GM11168 (cell line): Measurements from ENCODE around the gene CYP4X1.
"Not testable (repeated sequence)": the region's sequence is repeated elsewhere in the genome, so short reads cannot be mapped to it uniquely, and the experiment has no call there.

Experiments
- in situ Hi-C: fragments of 300-500 bp; cut with MboI; formaldehyde crosslinking; loops from one replicate; pipeline ENCODE4 v1.12.0; 2022; ENCODE audit warnings: low sequenced_read_pairs; ENCODE audit not compliant: unreplicated experiment

CYP4X1 gene

GRCh38 chr1:47023268-47024140 lies at the start of gene CYP4X1:
Gene CYP4X1, plus strand, starts transcription at chr1:47023669. Its CDS starts 149 bp downstream, at chr1:47023818.
- in situ Hi-C loops: no loop called here

- in situ Hi-C loops: no loop called here
These were observed 40.2 kb upstream of the CYP4X1 start for GRCh38 chr1:46983166-46983829.

GRCh38 chr1:46983830-46984586 lies 39.5 kb upstream of the CYP4X1 start:
- in situ Hi-C loops: no loop called here

DNA sequence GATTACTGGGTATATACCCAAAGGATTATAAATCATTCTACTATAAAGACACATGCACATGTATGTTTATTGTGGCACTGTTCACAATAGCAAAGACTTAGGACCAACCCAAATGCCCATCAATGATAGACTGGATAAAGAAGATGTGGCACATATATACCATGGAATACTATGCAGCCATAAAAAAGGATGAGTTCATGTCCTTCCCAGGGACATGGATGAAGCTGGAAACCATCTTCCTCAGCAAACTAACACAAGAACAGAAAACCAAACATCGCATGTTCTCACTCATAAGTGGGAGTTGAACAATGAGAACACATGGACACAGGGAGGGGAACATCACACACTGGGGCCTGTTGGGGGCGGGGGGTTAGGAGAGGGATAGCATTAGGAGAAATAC lies 32.9 kb upstream of the CYP4X1 start:
- in situ Hi-C loops: not testable (repeated sequence)

- in situ Hi-C loops: no loop called here
These were observed 32.2 kb upstream of the CYP4X1 start for GRCh38 chr1:46991083-46991923.

DNA sequence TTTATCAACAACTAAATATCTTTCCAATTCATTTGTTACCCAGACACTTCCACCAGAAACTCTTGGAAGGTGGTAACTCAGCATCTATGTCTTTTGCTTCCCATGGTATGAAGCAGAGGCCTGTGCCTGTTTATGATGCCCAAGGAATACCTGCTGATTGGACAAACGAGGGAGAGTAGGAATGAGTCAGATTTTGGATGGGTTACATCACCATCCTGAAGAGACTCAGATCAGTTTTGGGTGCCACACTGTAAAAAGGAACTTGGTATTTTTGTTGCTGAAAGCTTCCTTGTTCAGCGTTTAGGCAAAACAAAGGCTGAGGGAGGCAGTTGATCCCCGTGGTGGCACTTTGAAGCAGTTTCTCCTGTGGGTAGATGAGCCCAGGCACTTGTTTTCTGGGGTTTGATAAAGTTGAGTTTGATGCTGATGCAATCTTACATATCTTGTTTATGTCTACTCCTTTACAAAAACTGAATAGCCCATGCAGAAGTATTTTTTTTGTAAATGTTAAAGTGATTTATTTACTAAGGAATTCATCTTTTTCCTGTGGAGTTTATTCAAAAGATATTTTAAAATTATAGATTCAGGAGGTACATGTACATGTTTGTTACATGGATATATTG lies 26.7 kb upstream of the CYP4X1 start:
- in situ Hi-C loops: no loop called here

- in situ Hi-C loops: no loop called here
These were observed 21.3 kb upstream of the CYP4X1 start for GRCh38 chr1:47002211-47002610.

- in situ Hi-C loops: no loop called here
These were observed 19.5 kb upstream of the CYP4X1 start for GRCh38 chr1:47003896-47004403.

DNA sequence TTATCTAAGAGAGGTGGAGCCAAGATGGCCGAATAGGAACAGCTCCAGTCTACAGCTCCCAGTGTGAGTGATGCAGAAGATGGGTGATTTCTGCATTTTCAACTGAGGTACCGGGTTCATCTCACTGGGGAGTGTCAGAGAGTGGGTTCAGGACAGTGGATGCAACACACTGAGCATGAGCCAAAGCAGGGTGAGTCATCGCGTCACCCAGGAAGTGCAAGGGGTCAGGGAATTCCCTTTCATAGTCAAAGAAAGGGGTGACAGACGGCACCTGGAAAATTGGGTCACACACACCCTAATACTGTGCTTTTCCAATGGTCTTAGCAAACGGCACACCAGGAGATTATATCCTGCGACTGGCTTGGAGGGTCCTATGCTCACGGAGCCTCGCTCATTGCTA lies 17.0 kb upstream of the CYP4X1 start:
- in situ Hi-C loops: not testable (repeated sequence)

- in situ Hi-C loops: no loop called here
These were observed 10.2 kb upstream of the CYP4X1 start for GRCh38 chr1:47013293-47013692.

GRCh38 chr1:47021070-47021469 lies 2.4 kb upstream of the CYP4X1 start:
- in situ Hi-C loops: no loop called here

GRCh38 chr1:47024141-47024801 lies 802 bp downstream of the CYP4X1 start:
- in situ Hi-C loops: no loop called here

DNA sequence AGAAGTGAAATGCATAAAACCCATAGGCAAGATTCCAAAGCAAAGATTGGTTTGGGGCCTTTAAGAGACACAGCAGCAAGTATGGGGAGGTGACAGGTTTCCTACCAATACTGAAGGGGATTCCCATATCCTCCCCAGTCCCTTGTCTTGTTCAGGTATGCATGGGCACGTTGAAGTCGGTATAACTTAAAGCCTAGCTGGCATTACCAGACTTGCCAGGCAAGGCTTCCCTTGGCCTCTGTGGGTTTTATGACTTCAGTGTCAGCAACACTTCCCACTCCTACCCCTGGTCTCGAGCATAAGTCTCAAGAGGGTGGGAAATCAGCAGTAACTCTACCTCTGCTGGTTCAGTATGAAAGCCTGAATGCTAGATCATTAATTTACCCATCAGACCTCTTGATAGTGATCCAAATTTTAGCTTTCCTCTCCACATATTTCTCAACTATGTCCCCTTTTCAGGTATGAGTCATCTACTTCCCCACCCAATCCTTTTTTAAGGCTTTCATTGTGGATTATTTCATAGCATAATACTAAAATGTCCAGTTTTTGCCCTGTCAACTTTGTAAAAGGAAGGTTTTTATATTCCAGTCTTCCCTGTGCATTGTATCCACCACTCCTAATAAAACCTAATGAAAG lies 6.8 kb downstream of the CYP4X1 start:
- in situ Hi-C loops: no loop called here

- in situ Hi-C loops: no loop called here
These were observed 7.6 kb downstream of the CYP4X1 start for GRCh38 chr1:47031059-47031458.

GRCh38 chr1:47031585-47031984 lies 8.1 kb downstream of the CYP4X1 start:
- in situ Hi-C loops: no loop called here

DNA sequence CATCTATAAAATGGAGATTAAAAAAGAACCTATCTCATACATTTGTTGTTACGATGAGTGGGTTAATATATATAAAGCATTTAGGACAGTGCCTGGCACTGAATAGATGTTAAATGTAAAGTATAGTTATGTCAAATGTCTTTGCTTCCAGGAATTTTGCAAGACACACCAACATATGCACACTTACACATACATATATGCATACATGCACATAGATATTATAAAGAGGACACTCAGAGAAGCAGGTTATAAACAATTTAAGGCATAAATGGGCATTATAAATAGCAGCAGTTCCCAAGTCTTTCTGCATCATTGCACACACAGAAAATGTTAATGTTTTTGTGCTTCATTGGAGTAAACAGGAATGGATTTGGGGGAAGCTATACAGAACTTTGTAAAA lies 13.3 kb downstream of the CYP4X1 start:
- in situ Hi-C loops: no loop called here

GRCh38 chr1:47059376-47059775 lies 35.9 kb downstream of the CYP4X1 start:
- in situ Hi-C loops: no loop called here

GRCh38 chr1:47067097-47067594 lies 43.7 kb downstream of the CYP4X1 start, which contains the start of gene CYP4Z1:
Gene CYP4Z1, plus strand, starts transcription at chr1:47067231. Its CDS starts 260 bp downstream, at chr1:47067491.
- in situ Hi-C loops: no loop called here
